ENCODE results near the gene CGRRF1.

CGRRF1 gene

GRCh38 chr14:54537651-54538050 is 27.9 kb downstream of the CGRRF1 start:
- Histone ChIP-seq H3F3A (ENCODE audit: insufficient read depth, low read length) (no peaks in the 10 kb centered on the region), H3K9ac (ENCODE audit: low read length) (no peak overlapping the region), H4K20me1 (ENCODE audit: insufficient read depth, low read length) (no peaks in the 10 kb centered on the region), H3K36me3 (ENCODE audit: insufficient read depth, low read length) (peaks cover 6% of the 10 kb centered on the region; the same call in 1 of the 2 replicates), H3K9me3 (ENCODE audit: low read length) (no peaks in the 10 kb centered on the region), H2AFZ (ENCODE audit: low read length) (no peak overlapping the region), H3K4me3 (ENCODE audit: low read depth, low read length, poor library complexity, severe bottlenecking) (no peak overlapping the region), H3K9me2 (ENCODE audit: low read depth, low read length) (no peaks in the 10 kb centered on the region), H3K27ac (ENCODE audit: low read depth, low read length, poor library complexity, severe bottlenecking) (no peak overlapping the region), H3K4me1 (ENCODE audit: insufficient read depth, low read length, severe bottlenecking) (no peaks in the 10 kb centered on the region), H3K4me2 (ENCODE audit: low read length) (no peak overlapping the region), H3K79me2 (ENCODE audit: insufficient read depth, low read length) (no peaks in the 10 kb centered on the region), H3K27me3 (ENCODE audit: insufficient read depth, low read length) (no peaks in the 10 kb centered on the region)
- no peak for TF ChIP-seq CTCF (IDR thresholded peaks at IDR 0.05; ENCODE audit: low read length)
- TF ChIP-seq EZH2 (IDR thresholded peaks at IDR 0.05; ENCODE audit: borderline replicate concordance, low read length) = no peak

GRCh38 chr14:54538055-54538454 is 28.3 kb downstream of the CGRRF1 start:
- Histone ChIP-seq H4K20me1 (ENCODE audit: insufficient read depth, low read length) (no peaks in the 10 kb centered on the region), H3F3A (ENCODE audit: insufficient read depth, low read length) (no peaks in the 10 kb centered on the region), H3K9me3 (ENCODE audit: low read length) (no peaks in the 10 kb centered on the region), H3K4me3 (ENCODE audit: low read depth, low read length, poor library complexity, severe bottlenecking) (no peak overlapping the region), H3K4me1 (ENCODE audit: insufficient read depth, low read length, severe bottlenecking) (no peaks in the 10 kb centered on the region), H3K27me3 (ENCODE audit: insufficient read depth, low read length) (no peaks in the 10 kb centered on the region), H3K36me3 (ENCODE audit: insufficient read depth, low read length) (peaks cover 6% of the 10 kb centered on the region; the same call in 1 of the 2 replicates), H3K4me2 (ENCODE audit: low read length) (no peak overlapping the region), H3K9ac (ENCODE audit: low read length) (no peak overlapping the region), H3K79me2 (ENCODE audit: insufficient read depth, low read length) (no peaks in the 10 kb centered on the region), H2AFZ (ENCODE audit: low read length) (no peak overlapping the region), H3K27ac (ENCODE audit: low read depth, low read length, poor library complexity, severe bottlenecking) (no peak overlapping the region), H3K9me2 (ENCODE audit: low read depth, low read length) (no peaks in the 10 kb centered on the region)
- TF ChIP-seq EZH2 (IDR thresholded peaks at IDR 0.05; ENCODE audit: borderline replicate concordance, low read length) (no peak), CTCF (IDR thresholded peaks at IDR 0.05; ENCODE audit: low read length) (no peak)

DNA sequence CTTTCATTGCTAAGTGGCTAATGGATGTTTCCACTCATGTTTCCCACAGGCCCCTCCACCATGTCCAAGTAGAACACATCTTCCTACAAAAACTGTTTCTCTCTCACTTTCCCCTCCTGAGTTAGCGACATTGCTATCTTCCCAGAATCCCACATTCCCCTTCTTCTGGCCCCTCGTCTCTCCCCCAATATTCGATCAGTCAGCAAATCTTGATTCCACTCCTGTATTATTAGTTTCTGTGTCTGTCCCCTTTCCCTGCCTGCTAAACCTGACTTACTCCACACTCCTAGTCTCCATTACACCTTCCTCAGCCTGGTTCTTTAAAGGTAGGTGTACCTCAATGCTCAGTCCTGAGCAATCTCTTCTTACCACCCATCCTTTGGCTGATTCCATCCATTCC is 37.9 kb downstream of the CGRRF1 start:
- H3K4me2 ChIP-seq (ENCODE audit: low read length) = no peak overlapping the region
- H3K4me3 ChIP-seq (ENCODE audit: low read depth, low read length, poor library complexity, severe bottlenecking) = no peak overlapping the region
- H3K9me3 ChIP-seq (ENCODE audit: low read length) = no peaks in the 10 kb centered on the region
- no peak overlapping the region for H3K27ac ChIP-seq (ENCODE audit: low read depth, low read length, poor library complexity, severe bottlenecking)
- H3K27me3 ChIP-seq (ENCODE audit: insufficient read depth, low read length) = no peaks in the 10 kb centered on the region
- no peaks in the 10 kb centered on the region for H3K36me3 ChIP-seq (ENCODE audit: insufficient read depth, low read length)
- no peaks in the 10 kb centered on the region for H4K20me1 ChIP-seq (ENCODE audit: insufficient read depth, low read length)
- TF ChIP-seq EZH2 (IDR thresholded peaks at IDR 0.05; ENCODE audit: borderline replicate concordance, low read length) = no peak
- no peak for TF ChIP-seq CTCF (IDR thresholded peaks at IDR 0.05; ENCODE audit: low read length)
- no peaks in the 10 kb centered on the region for H3K79me2 ChIP-seq (ENCODE audit: insufficient read depth, low read length)
- H3K9ac ChIP-seq (ENCODE audit: low read length) = no peak overlapping the region
- H2AFZ ChIP-seq (ENCODE audit: low read length) = no peak overlapping the region
- H3F3A ChIP-seq (ENCODE audit: insufficient read depth, low read length) = no peaks in the 10 kb centered on the region
- no peaks in the 10 kb centered on the region for H3K9me2 ChIP-seq (ENCODE audit: low read depth, low read length)
- H3K4me1 ChIP-seq (ENCODE audit: insufficient read depth, low read length, severe bottlenecking) = no peaks in the 10 kb centered on the region

Measured in OCI-LY1 (cell line).